Measurements from ENCODE around the gene MBP. TPM values are rescaled to one million over a fixed set of nuclear protein-coding genes. Genes with fewer than 3 reads are reported as not detected.

The MBP gene
- total RNA-seq, 4 donors from 2014 or later, result 23.2 to 34.7 (median 28.2) TPM

DNA sequence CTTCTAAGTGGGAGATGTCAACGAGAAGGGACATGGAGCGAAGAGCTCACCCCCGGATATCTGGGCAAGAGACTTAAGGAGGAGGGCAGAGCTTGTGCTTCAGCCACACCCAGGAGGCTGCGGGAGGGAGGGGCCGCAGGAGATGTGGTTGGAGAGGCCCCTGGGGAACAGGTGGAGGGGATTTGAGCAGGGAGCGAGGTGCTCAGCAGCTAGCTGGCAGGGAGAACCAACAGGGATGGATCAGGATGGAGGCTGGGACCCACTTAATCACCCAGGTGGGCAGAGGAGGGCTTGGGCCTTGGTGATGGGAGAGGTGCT, 78.3 kb downstream of the MBP start:
- no peak for TF ChIP-seq POLR2A (IDR thresholded peaks at IDR 0.05)
- TF ChIP-seq, protein P1, sequence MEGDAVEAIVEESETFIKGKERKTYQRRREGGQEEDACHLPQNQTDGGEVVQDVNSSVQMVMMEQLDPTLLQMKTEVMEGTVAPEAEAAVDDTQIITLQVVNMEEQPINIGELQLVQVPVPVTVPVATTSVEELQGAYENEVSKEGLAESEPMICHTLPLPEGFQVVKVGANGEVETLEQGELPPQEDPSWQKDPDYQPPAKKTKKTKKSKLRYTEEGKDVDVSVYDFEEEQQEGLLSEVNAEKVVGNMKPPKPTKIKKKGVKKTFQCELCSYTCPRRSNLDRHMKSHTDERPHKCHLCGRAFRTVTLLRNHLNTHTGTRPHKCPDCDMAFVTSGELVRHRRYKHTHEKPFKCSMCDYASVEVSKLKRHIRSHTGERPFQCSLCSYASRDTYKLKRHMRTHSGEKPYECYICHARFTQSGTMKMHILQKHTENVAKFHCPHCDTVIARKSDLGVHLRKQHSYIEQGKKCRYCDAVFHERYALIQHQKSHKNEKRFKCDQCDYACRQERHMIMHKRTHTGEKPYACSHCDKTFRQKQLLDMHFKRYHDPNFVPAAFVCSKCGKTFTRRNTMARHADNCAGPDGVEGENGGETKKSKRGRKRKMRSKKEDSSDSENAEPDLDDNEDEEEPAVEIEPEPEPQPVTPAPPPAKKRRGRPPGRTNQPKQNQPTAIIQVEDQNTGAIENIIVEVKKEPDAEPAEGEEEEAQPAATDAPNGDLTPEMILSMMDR (IDR thresholded peaks at IDR 0.05), result no peak
- TF ChIP-seq POLR2AphosphoS5 (IDR thresholded peaks at IDR 0.05), result no peak
- TF ChIP-seq EP300 (IDR thresholded peaks at IDR 0.05), result no peak
- Histone ChIP-seq H3K4me1 (peaks cover 0 to 62% (median 14%) of the 10 kb centered on the region in 3 donors), H3K9me3 (no peaks in the 10 kb centered on the region), H3K27me3 (no peaks in the 10 kb centered on the region), H3K36me3 (no peaks in the 10 kb centered on the region), H3K27ac (peak overlapping the region in 3 of 4 donors; percentile 65 to 71 (median 67)), H3K4me3 (no peak overlapping the region)
- no peak for ATAC-seq
- 88 to 92% methylated on average over 2 to 5 of the region's 6 CpGs for WGBS, 2 donors (ENCODE audit: low coverage in 1 of 2)

GRCh38 chr18:77053616-77054287, 78.8 kb downstream of the MBP start:
- Histone ChIP-seq H3K27me3 (no peaks in the 10 kb centered on the region), H3K4me3 (no peak overlapping the region), H3K4me1 (peaks cover 0 to 60% (median 14%) of the 10 kb centered on the region in 3 donors), H3K27ac (peak overlapping the region in 3 of 4 donors; percentile 65 to 71 (median 67)), H3K9me3 (no peaks in the 10 kb centered on the region), H3K36me3 (no peaks in the 10 kb centered on the region)
- no peak for ATAC-seq
- 55% methylated on average over 4 of the region's 18 CpGs; no CpG with 5 or more reads in 1 of the 2 donors for WGBS, 2 donors (ENCODE audit: low coverage in 1 of 2)
- TF ChIP-seq, protein P1 (IDR thresholded peaks at IDR 0.05), result no peak
- TF ChIP-seq EP300 (IDR thresholded peaks at IDR 0.05) (no peak), POLR2A (IDR thresholded peaks at IDR 0.05) (no peak), POLR2AphosphoS5 (IDR thresholded peaks at IDR 0.05) (no peak)

DNA sequence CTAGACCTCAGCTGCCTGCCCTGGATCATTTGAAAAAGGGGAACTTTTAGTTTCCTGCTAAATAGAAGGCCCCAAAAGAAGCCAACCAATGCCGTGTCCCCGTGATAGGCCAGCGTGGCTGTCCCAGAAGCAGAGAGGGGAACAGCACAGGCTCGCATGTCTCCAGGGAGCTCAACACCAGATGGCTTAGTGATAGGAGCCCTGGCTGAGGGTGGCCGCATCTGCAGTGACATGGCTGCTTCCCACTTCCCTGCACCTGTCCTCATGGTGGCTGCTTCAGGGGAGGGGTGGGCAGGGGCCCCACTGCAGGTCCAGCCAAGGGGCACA, 79.6 kb downstream of the MBP start:
- no peak for ATAC-seq
- no peak overlapping the region for H3K4me3 ChIP-seq
- WGBS, 2 donors (ENCODE audit: low coverage in 1 of 2), result 64% methylated on average over 3 of the region's 5 CpGs; no CpG with 5 or more reads in 1 of the 2 donors
- H3K27me3 ChIP-seq, result no peaks in the 10 kb centered on the region
- TF ChIP-seq, protein P1 (IDR thresholded peaks at IDR 0.05), result no peak
- no peak for TF ChIP-seq POLR2A (IDR thresholded peaks at IDR 0.05)
- H3K4me1 ChIP-seq, result peaks cover 0 to 53% (median 14%) of the 10 kb centered on the region in 3 donors
- peak overlapping the region in 1 of 4 donors; percentile 67 for H3K27ac ChIP-seq
- no peaks in the 10 kb centered on the region for H3K36me3 ChIP-seq
- H3K9me3 ChIP-seq, result no peaks in the 10 kb centered on the region

DNA sequence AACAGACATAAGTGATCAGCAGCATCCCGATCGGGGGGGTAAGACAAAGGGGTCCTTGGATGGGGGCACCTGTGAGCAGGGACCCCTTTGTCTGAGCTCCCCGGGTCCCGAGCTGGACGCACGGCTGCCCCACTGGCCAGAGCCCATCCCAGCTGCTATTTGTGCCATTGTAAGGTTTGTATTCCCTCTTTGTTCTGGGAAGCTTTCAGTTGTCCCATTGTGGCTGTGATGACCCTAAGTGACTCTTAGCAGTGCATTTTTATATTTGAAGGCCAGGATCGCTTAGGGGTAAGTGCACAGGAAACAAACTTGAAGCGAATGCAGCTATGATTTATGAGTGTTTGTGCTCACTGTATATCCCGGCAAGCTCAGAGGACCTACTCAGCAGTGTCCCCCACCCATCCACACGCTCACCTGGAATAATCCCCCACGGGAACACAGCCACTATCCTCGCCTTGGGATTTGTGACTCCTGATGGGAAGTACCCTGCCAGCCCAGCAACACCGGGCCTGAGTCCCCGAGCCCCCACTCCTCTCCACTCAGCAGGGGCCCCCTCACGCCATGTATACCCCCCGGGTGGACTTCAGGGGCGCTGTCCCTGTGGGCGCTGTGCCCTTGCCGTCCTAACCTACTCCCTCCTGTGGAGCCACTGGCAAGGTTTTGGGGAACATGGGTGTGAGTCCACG, 80.1 kb downstream of the MBP start:
- no peaks in the 10 kb centered on the region for H3K36me3 ChIP-seq
- ATAC-seq, result no peak
- peak overlapping the region in 1 of 4 donors; percentile 67 for H3K27ac ChIP-seq
- H3K9me3 ChIP-seq, result no peaks in the 10 kb centered on the region
- TF ChIP-seq POLR2A (IDR thresholded peaks at IDR 0.05), result no peak
- no peak for TF ChIP-seq EP300 (IDR thresholded peaks at IDR 0.05)
- no peak for TF ChIP-seq POLR2AphosphoS5 (IDR thresholded peaks at IDR 0.05)
- TF ChIP-seq, protein P1 (IDR thresholded peaks at IDR 0.05), result no peak
- 80 to 85% methylated on average over 5 to 7 of the region's 20 CpGs for WGBS, 2 donors (ENCODE audit: low coverage in 1 of 2)
- peaks cover 0 to 53% (median 14%) of the 10 kb centered on the region in 3 donors for H3K4me1 ChIP-seq
- no peak overlapping the region for H3K4me3 ChIP-seq
- no peaks in the 10 kb centered on the region for H3K27me3 ChIP-seq
